Measurements from ENCODE around the gene CFAP97D1. TPM values are rescaled to one million over a fixed set of nuclear protein-coding genes. Genes with fewer than 3 reads are reported as not detected.

The CFAP97D1 gene
- polyA plus RNA-seq, 1 donor (not counting 4 experiments of a cell fraction or from before 2014, with no cell fraction given) = not detected

DNA sequence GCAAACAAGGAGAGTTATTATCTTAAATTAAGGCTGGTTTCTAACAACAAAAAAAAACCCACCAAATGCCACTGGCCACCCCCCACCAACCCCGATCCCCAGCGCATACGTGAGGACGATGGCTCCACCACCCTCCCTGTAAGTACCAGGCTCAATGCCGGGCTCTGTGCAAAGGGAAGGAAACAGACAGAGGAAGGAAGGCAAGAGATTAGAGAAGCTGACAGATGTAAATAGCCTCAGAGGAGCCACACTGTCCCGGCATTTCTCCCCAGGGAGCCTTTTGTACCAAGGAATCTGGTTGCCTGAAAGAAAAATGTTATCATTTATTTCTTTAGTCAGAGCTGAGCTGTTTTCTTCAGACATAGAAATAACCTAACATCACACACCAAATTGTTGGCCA lies 34.7 kb upstream of the CFAP97D1 start:
- dilution Hi-C loops (cut with MboI; ENCODE audit: extremely low pct_ligation_motif_present, low sequenced_read_pairs) = no loop called here
- Histone ChIP-seq H3K9ac (ENCODE audit: control insufficient read depth, extremely low read depth, insufficient read depth, low read length) (no peak overlapping the region), H3K4me3 (ENCODE audit: control insufficient read depth in 2 of 3, extremely low read depth in 1 of 3, insufficient read depth in 2 of 3, low read depth in 1 of 3, low read length in 3 of 3) (no peak overlapping the region), H3K27me3 (ENCODE audit: control insufficient read depth, extremely low read depth, insufficient read depth, low read length) (no peaks in the 10 kb centered on the region), H2AFZ (ENCODE audit: control insufficient read depth, low read length) (no peak overlapping the region), H3K79me2 (ENCODE audit: control insufficient read depth, insufficient read depth, low read length) (no peaks in the 10 kb centered on the region), H3K27ac (ENCODE audit: control insufficient read depth, insufficient read depth, low read length) (no peak overlapping the region), H3K9me1 (ENCODE audit: control insufficient read depth, extremely low read depth, insufficient read depth, low read length) (no peaks in the 10 kb centered on the region), H3K4me2 (ENCODE audit: control insufficient read depth, extremely low read depth, insufficient read depth, low read depth, low read length) (no peak overlapping the region), H3K9me3 (ENCODE audit: control insufficient read depth, low read depth, low read length) (no peaks in the 10 kb centered on the region), H4K20me1 (ENCODE audit: control insufficient read depth, extremely low read depth, insufficient read depth, low read length) (no peaks in the 10 kb centered on the region), H3K36me3 (ENCODE audit: control insufficient read depth in 2 of 2, extremely low read depth in 1 of 2, insufficient read depth in 2 of 2, low read length in 2 of 2) (no peaks in the 10 kb centered on the region), H3K4me1 (ENCODE audit: control insufficient read depth, extremely low read depth, insufficient read depth, low read length) (peaks cover 16% of the 10 kb centered on the region)
- FAIRE-seq (no peak), DNase-seq (ENCODE audit: low read depth, low spot score) (no peak)
- TF ChIP-seq EZH2 (IDR thresholded peaks at IDR 0.05; ENCODE audit: low read length) (no peak), CTCF (optimal IDR thresholded peaks at IDR 0.05 in 1 of 3, IDR thresholded peaks at IDR 0.05 in 1 of 3, conservative IDR thresholded peaks at IDR 0.05 in 1 of 3; ENCODE audit: extremely low read depth in 1 of 3, insufficient read depth in 2 of 3, low read length in 3 of 3) (no peak)

- dilution Hi-C loops (cut with MboI; ENCODE audit: extremely low pct_ligation_motif_present, low sequenced_read_pairs) = no loop called here
These were observed 30.1 kb upstream of the CFAP97D1 start for GRCh38 chr17:43750153-43750552.

More at GRCh38 chr17:43750153-43750552, 30.1 kb upstream of the CFAP97D1 start:
- FAIRE-seq = no peak
- peak overlapping the region; percentile 68 for H3K27ac ChIP-seq (ENCODE audit: control insufficient read depth, insufficient read depth, low read length)
- H2AFZ ChIP-seq (ENCODE audit: control insufficient read depth, low read length) = peak overlapping the region; percentile 89
- DNase-seq (ENCODE audit: low read depth, low spot score) = no peak
- TF ChIP-seq CTCF (optimal IDR thresholded peaks at IDR 0.05 in 1 of 3, IDR thresholded peaks at IDR 0.05 in 1 of 3, conservative IDR thresholded peaks at IDR 0.05 in 1 of 3; ENCODE audit: extremely low read depth in 1 of 3, insufficient read depth in 2 of 3, low read length in 3 of 3) = no peak
- no peak for TF ChIP-seq EZH2 (IDR thresholded peaks at IDR 0.05; ENCODE audit: low read length)
- peak overlapping the region in 2 of 3 experiments; percentile 27 to 57 for H3K4me3 ChIP-seq (ENCODE audit: control insufficient read depth in 2 of 3, extremely low read depth in 1 of 3, insufficient read depth in 2 of 3, low read depth in 1 of 3, low read length in 3 of 3)
- no peaks in the 10 kb centered on the region for H3K9me1 ChIP-seq (ENCODE audit: control insufficient read depth, extremely low read depth, insufficient read depth, low read length)
- no peak overlapping the region for H3K9ac ChIP-seq (ENCODE audit: control insufficient read depth, extremely low read depth, insufficient read depth, low read length)
- H3K9me3 ChIP-seq (ENCODE audit: control insufficient read depth, low read depth, low read length) = no peaks in the 10 kb centered on the region
- no peaks in the 10 kb centered on the region for H3K36me3 ChIP-seq (ENCODE audit: control insufficient read depth in 2 of 2, extremely low read depth in 1 of 2, insufficient read depth in 2 of 2, low read length in 2 of 2)
- no peaks in the 10 kb centered on the region for H4K20me1 ChIP-seq (ENCODE audit: control insufficient read depth, extremely low read depth, insufficient read depth, low read length)
- no peaks in the 10 kb centered on the region for H3K27me3 ChIP-seq (ENCODE audit: control insufficient read depth, extremely low read depth, insufficient read depth, low read length)
- peak overlapping the region; percentile 89 for H3K4me2 ChIP-seq (ENCODE audit: control insufficient read depth, extremely low read depth, insufficient read depth, low read depth, low read length)
- peaks cover 28% of the 10 kb centered on the region for H3K4me1 ChIP-seq (ENCODE audit: control insufficient read depth, extremely low read depth, insufficient read depth, low read length)
- H3K79me2 ChIP-seq (ENCODE audit: control insufficient read depth, insufficient read depth, low read length) = no peaks in the 10 kb centered on the region

Measured in keratinocyte (primary cell).